Ovary (tissue), 9 donors: ENCODE measurements around the gene CXCR4. TPM values are rescaled to one million over a fixed set of nuclear protein-coding genes. Genes with fewer than 3 reads are reported as not detected.

Source experiments
- DNase-seq, 5 donors: peaks; one replicate each; pipeline ENCODE4 v3.0.0-alpha.2; 2019 to 2020
- H3K27ac ChIP-seq, 2 donors: fragments of 200-600 bp; one replicate each; pipeline versions ENCODE4 v1.5.1 to v1.8.0; 2019 to 2022
- H3K27me3 ChIP-seq: fragments of 200-600 bp; one replicate; pipeline ENCODE4 v1.8.0; 2022
- H3K36me3 ChIP-seq: fragments of 200-600 bp; sonication (generic); one replicate; pipeline ENCODE4 v1.5.1; 2019
- H3K4me1 ChIP-seq: one replicate; pipeline ENCODE4 v1.8.1; 2013; ENCODE audit warnings: mild to moderate bottlenecking, moderate library complexity; ENCODE audit not compliant: insufficient read depth
- H3K4me3 ChIP-seq: fragments of 200-600 bp; sonication (generic); one replicate; pipeline ENCODE4 v1.5.1; 2017
- H3K9me3 ChIP-seq, 2 donors: fragments of 200-600 bp in 1 of 2; sonication (generic) in 1 of 2; one replicate each; pipeline versions ENCODE4 v1.5.1 to v1.8.1; 2013 to 2019; ENCODE audit warnings: mild to moderate bottlenecking in 1 of 2, moderate library complexity in 1 of 2
- CTCF ChIP-seq, 3 donors: fragments of 450-650 bp in 2 of 3; fragments of 200-600 bp in 1 of 3; IDR thresholded peaks; one replicate each; pipeline versions ENCODE4 v1.5.1 to v1.8.0; 2016 to 2022; ENCODE audit warnings: antibody characterized with exemption in 3 of 3, mild to moderate bottlenecking in 1 of 3
- EP300 ChIP-seq: sonication (generic); formaldehyde crosslinking; IDR thresholded peaks from one replicate; pipeline ENCODE4 v1.6.1; 2017; ENCODE audit warnings: antibody characterized with exemption
- POLR2A ChIP-seq: fragments of 450-650 bp; IDR thresholded peaks from one replicate; pipeline ENCODE4 v1.6.1; 2017; ENCODE audit warnings: antibody characterized with exemption, mild to moderate bottlenecking, moderate library complexity
- WGBS, 3 donors: extraction: QIAGEN DNeasy Blood & Tissue Kit in 1 of 3; methylation state at CpG; one replicate each; pipeline versions ENCODE4 v1.1.5 to v1.1.7; 2013 to 2017; 5-methylcytosine and 5-hydroxymethylcytosine counted together
- intact Hi-C, 4 donors: fragments of 100-400 bp; cut with DNase I; formaldehyde crosslinking; loops; one replicate each; pipeline versions ENCODE4 v1.11.0 to v1.15.1; 2022 to 2023
- polyA plus RNA-seq, 2 donors: library from polyadenylated mRNA; stranded (reverse); fragments of 200-250 nt in 1 of 2; fragments of 350-450 nt in 1 of 2; fragmentation: Illumina TruSeq in 1 of 2; extraction: RNeasy Lipid Tissue Mini Kit (QIAGEN cat#74804) in 1 of 2; gene quantifications; one replicate each; pipeline ENCODE4 v1.2.3, GENCODE V29; 2013 to 2014
- total RNA-seq, 7 donors: library from RNA; depleted of rRNA in 2 of 7; stranded (reverse); fragments of >200 nt in 2 of 7; fragmentation: NEBNext Ultra II Directional in 3 of 7; extraction: Animal tissue kit (Norgen Biotek cat#: 25700) in 3 of 7; gene quantifications; one replicate each; pipeline versions ENCODE4 v1.1.0 to v1.2.4, GENCODE V29; 2016 to 2023
- donor health status: DM: no; HTN: no; CAD: no; lungs with moderate emphysema.
- donor health status: DM: no; HTN: no; CAD: no.
- donor health status: Bipolar disorder and iron deficiency.
- donor health status: DM: yes; HTN: yes; CAD: no.
- donor health status: DM: no; HTN: no; CAD: no.
- donor health status: DM: yes; HTN: yes; CAD: no.

The CXCR4 gene
- total and polyA plus RNA-seq, 9 donors, result 2.7 to 33.0 (median 8.9) TPM

DNA sequence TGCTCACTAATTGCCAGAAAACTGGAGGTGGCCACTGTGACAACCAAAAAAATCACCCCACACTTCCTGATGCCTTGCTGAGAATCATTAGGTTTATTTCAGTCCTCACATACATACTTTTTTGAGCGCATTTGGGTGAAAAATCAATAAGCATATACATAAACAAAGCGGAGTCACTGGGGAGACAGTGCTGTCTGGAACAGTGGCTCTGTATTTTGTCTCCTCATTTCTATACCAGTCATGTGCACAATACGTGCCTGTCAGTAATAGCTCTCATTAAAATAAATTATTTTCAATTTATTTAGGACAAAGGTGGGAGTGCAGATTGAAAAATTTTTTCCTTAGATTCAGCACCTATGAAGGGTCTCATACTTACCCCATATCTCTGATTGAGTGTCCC lies 48.2 kb downstream of the CXCR4 start:
- Histone ChIP-seq H3K4me3 (no peak overlapping the region), H3K36me3 (no peaks in the 10 kb centered on the region), H3K27me3 (no peaks in the 10 kb centered on the region), H3K9me3 (no peaks in the 10 kb centered on the region), H3K27ac (no peak overlapping the region), H3K4me1 (no peaks in the 10 kb centered on the region)
- intact Hi-C loops, result no loop called here
- DNase-seq, result no peak
- TF ChIP-seq POLR2A, result no peak
- TF ChIP-seq EP300, result no peak
- no peak for TF ChIP-seq CTCF (IDR thresholded peaks at IDR 0.05)
- 87 to 91% (median 88%) methylated on average over 3 of the region's 3 CpGs for WGBS, 3 donors

- 88 to 91% (median 88%) methylated on average over 4 of the region's 4 CpGs for WGBS, 3 donors
These were observed 49.2 kb downstream of the CXCR4 start for GRCh38 chr2:136068581-136069227.

GRCh38 chr2:136067897-136068580 lies 49.9 kb downstream of the CXCR4 start:
- no peaks in the 10 kb centered on the region for H3K36me3 ChIP-seq
- WGBS, 3 donors, result 68 to 79% (median 73%) methylated on average over 11 of the region's 11 CpGs
- no peaks in the 10 kb centered on the region for H3K9me3 ChIP-seq
- no peak overlapping the region for H3K27ac ChIP-seq
- intact Hi-C loops, result no loop called here
- TF ChIP-seq EP300 (no peak), POLR2A (no peak), CTCF (IDR thresholded peaks at IDR 0.05) (no peak)
- no peak overlapping the region for H3K4me3 ChIP-seq
- no peaks in the 10 kb centered on the region for H3K27me3 ChIP-seq
- DNase-seq, result no peak
- no peaks in the 10 kb centered on the region for H3K4me1 ChIP-seq

More at GRCh38 chr2:136068581-136069227, 49.2 kb downstream of the CXCR4 start:
- Histone ChIP-seq H3K36me3 (no peaks in the 10 kb centered on the region), H3K27me3 (no peaks in the 10 kb centered on the region), H3K4me1 (no peaks in the 10 kb centered on the region), H3K4me3 (no peak overlapping the region), H3K27ac (no peak overlapping the region), H3K9me3 (no peaks in the 10 kb centered on the region)
- intact Hi-C loops, result no loop called here
- TF ChIP-seq POLR2A (no peak), CTCF (IDR thresholded peaks at IDR 0.05) (no peak), EP300 (no peak)
- no peak for DNase-seq

GRCh38 chr2:136067459-136067858 lies 50.5 kb downstream of the CXCR4 start:
- Histone ChIP-seq H3K27me3 (no peaks in the 10 kb centered on the region), H3K9me3 (no peaks in the 10 kb centered on the region), H3K36me3 (no peaks in the 10 kb centered on the region), H3K27ac (no peak overlapping the region), H3K4me3 (no peak overlapping the region), H3K4me1 (no peaks in the 10 kb centered on the region)
- DNase-seq, result no peak
- WGBS, 3 donors, result 85 to 90% (median 87%) methylated on average over 10 of the region's 10 CpGs
- intact Hi-C loops, result no loop called here
- no peak for TF ChIP-seq CTCF (IDR thresholded peaks at IDR 0.05)
- no peak for TF ChIP-seq POLR2A
- no peak for TF ChIP-seq EP300
